K562 (cell line): Measurements from ENCODE around the gene CDK11B. TPM values are rescaled to one million over a fixed set of nuclear protein-coding genes. Genes with fewer than 3 reads are reported as not detected.

Experiments
- ATF3 ChIP-seq, 2 experiments: fragments of 450-650 bp in 1 of 2; sonication (generic) in 1 of 2; formaldehyde crosslinking in 1 of 2; IDR thresholded peaks in 1 of 2; conservative IDR thresholded peaks in 1 of 2; 2 replicates each; pipeline versions ENCODE4 v1.6.1 to v1.8.1; 2016 to 2023; ENCODE audit warnings: mild to moderate bottlenecking in 2 of 2, moderate library complexity in 2 of 2, inconsistent platforms in 1 of 2, missing genetic modification reagents in 1 of 2
- BRCA1 ChIP-seq, 2 experiments: fragments of 450-650 bp in 1 of 2; sonication (generic) in 1 of 2; formaldehyde crosslinking in 1 of 2; IDR thresholded peaks; 2 replicates each; pipeline versions ENCODE4 v1.5.0 to v1.6.1; 2017 to 2020; ENCODE audit warnings: mild to moderate bottlenecking in 1 of 2, missing genetic modification reagents in 1 of 2
- CREB3L1 ChIP-seq: fragments of 450-650 bp; IDR thresholded peaks from 2 replicates; pipeline ENCODE4 v1.6.1; 2014; ENCODE audit warnings: low read depth, mild to moderate bottlenecking, moderate library complexity, borderline replicate concordance
- DMBX1 ChIP-seq: fragments of 250-450 bp; sonication (Bioruptor Pico); IDR thresholded peaks from 2 replicates; pipeline ENCODE4 v1.8.0; 2022; ENCODE audit warnings: inconsistent platforms, mild to moderate bottlenecking, moderate library complexity, borderline replicate concordance
- ETS1 ChIP-seq: conservative IDR thresholded peaks from 2 replicates; pipeline ENCODE4 v1.6.1; 2011; ENCODE audit warnings: low read depth, mild to moderate bottlenecking, low read length; ENCODE audit not compliant: control insufficient read depth
- JUND ChIP-seq, 2 experiments: IDR thresholded peaks; 2 replicates in 1 of 2; 3 replicates in 1 of 2; pipeline ENCODE4 v1.6.1; 2011; ENCODE audit warnings: borderline replicate concordance in 2 of 2, low read depth in 2 of 2, low read length in 2 of 2, improper control_type of control experiment in 1 of 2, missing biosample characterization in 1 of 2, missing genetic modification characterization in 1 of 2, missing genetic modification reagents in 1 of 2
- L3MBTL2 ChIP-seq: fragments of 450-650 bp; IDR thresholded peaks from 2 replicates; pipeline ENCODE4 v1.6.1; 2016; ENCODE audit warnings: mild to moderate bottlenecking, moderate library complexity
- MTA1 ChIP-seq: fragments of 450-650 bp; IDR thresholded peaks from 2 replicates; pipeline ENCODE4 v1.6.1; 2017; ENCODE audit warnings: borderline replicate concordance
- RUNX1 ChIP-seq: sonication (generic); IDR thresholded peaks from 2 replicates; pipeline ENCODE4 v1.6.1; 2016; ENCODE audit warnings: antibody characterized with exemption, low read depth
- SIN3A ChIP-seq, 2 experiments: fragments of 150-350 bp in 1 of 2; IDR thresholded peaks; 2 replicates each; pipeline ENCODE4 v1.6.1; 2011 to 2016; ENCODE audit warnings: borderline replicate concordance in 2 of 2, low read depth in 2 of 2, low read length in 2 of 2, mild to moderate bottlenecking in 2 of 2, moderate library complexity in 2 of 2; ENCODE audit not compliant: control insufficient read depth in 1 of 2
- TAF15 ChIP-seq: fragments of 200-400 bp; formaldehyde crosslinking; IDR thresholded peaks from 2 replicates; pipeline ENCODE4 v1.6.1; 2017; ENCODE audit warnings: mild to moderate bottlenecking, low read depth, low read length, moderate library complexity
- TRIM25 ChIP-seq: fragments of 450-650 bp; IDR thresholded peaks from 2 replicates; pipeline ENCODE4 v1.7.0; 2016; ENCODE audit warnings: borderline replicate concordance
- ZBTB7A ChIP-seq: IDR thresholded peaks from 2 replicates; pipeline ENCODE4 v1.6.1; 2011; ENCODE audit warnings: low read depth, mild to moderate bottlenecking, low read length, moderate library complexity, borderline replicate concordance; ENCODE audit not compliant: control insufficient read depth
- ZNF583 ChIP-seq: fragments of 250-450 bp; sonication (Bioruptor Pico); IDR thresholded peaks from 2 replicates; pipeline ENCODE4 v1.4.0; 2020
- ZNF717 ChIP-seq: fragments of 250-450 bp; sonication (Bioruptor Pico); IDR thresholded peaks from 2 replicates; pipeline ENCODE4 v1.5.0; 2021
- polyA plus RNA-seq, 8 experiments: library from polyadenylated mRNA; depleted of rRNA in 4 of 8; stranded (reverse) in 5 of 8; unstranded in 3 of 8; fragments of >200 nt; fragmentation: Nextera tagmentation in 2 of 8; fragmentation: Illumina TruSeq in 1 of 8; extraction: Ambion mirVana in 2 of 8; extraction: Trizol in 1 of 8; gene quantifications; 2 replicates each; pipeline versions ENCODE4 v1.2.1 to v1.2.3, GENCODE V29; 2011 to 2014; ENCODE audit warnings: inconsistent platforms in 1 of 8, missing spikeins in 1 of 8
- total RNA-seq, 7 experiments: library from RNA; depleted of rRNA in 6 of 7; stranded (reverse); fragments of >200 nt in 6 of 7; fragmentation: Illumina TruSeq in 2 of 7; extraction: Trizol in 2 of 7; gene quantifications; 2 replicates each; pipeline versions ENCODE4 v1.2.1 to v1.2.3, GENCODE V29; 2011 to 2021; ENCODE audit warnings: low replicate concordance in 1 of 7
- TF ChIP-seq, protein P1 (sequence below): sonication (generic); IDR thresholded peaks from 2 replicates; pipeline ENCODE4 v1.6.1; 2016
- TF ChIP-seq, protein P2 (sequence below): fragments of 450-650 bp; IDR thresholded peaks from 2 replicates; pipeline ENCODE4 v1.6.1; 2016

CDK11B gene
- total and polyA plus RNA-seq, 9 of the 15 experiments (the other 6 are each of a cell fraction or from before 2014, with no cell fraction given) = 2.8 to 52.2 (median 19.5) TPM

DNA sequence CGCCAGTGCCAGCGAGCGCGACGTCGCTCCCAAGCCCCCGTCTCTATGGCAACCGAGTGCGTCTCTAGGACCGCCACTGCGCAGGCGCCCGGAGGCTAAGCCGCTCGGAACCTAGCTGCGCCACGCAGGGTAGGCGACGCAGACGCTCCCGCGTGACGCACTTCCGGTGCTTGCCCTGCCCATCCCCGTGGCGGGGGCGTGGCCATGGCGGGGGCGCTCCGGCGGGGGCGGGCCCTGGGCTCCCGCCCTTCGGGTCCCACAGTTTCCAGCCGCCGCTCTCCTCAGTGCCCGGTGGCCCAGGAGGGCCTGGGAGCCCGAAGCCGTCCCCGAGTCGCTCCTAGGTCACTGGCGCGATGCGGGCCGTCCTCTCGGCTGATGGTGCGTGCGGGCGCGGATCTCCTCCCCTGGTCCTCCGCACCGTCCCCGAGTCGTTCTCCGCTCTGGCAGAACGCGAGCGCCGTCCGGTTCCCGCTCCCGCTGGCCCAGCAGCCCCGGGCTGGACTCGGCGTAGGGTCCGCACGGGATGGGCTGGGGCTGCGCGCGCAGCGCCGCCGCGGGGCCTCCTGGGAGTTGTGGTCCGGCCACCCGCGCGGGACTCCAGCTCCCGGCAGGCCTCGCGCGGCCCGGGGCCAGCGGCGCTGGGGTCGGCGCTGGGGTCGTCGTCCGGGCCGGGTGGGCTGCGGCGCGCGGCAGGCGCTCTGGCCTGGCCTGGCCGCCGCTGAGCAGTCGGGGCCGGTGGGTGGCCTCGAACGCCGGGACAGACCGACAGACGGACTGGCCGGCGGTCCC is 43.4 kb downstream of the CDK11B start, which contains the start of gene MIB2 (continued):
- TF ChIP-seq, protein P1, sequence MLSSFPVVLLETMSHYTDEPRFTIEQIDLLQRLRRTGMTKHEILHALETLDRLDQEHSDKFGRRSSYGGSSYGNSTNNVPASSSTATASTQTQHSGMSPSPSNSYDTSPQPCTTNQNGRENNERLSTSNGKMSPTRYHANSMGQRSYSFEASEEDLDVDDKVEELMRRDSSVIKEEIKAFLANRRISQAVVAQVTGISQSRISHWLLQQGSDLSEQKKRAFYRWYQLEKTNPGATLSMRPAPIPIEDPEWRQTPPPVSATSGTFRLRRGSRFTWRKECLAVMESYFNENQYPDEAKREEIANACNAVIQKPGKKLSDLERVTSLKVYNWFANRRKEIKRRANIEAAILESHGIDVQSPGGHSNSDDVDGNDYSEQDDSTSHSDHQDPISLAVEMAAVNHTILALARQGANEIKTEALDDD = no peak
- TF ChIP-seq RUNX1 (peak; percentile 62; the same call in 1 of the 2 replicates), L3MBTL2 (peak; percentile 62), DMBX1 (no peak), ATF3 (IDR thresholded peaks at IDR 0.05) (no peak), ATF3 (CRISPR knock-in tag; conservative IDR thresholded peaks at IDR 0.05) (peak; percentile 55; the same call in 1 of the 2 replicates), SIN3A (IDR thresholded peaks at IDR 0.05; ENCODE audit: borderline replicate concordance in 2 of 2, control insufficient read depth in 1 of 2, low read depth in 2 of 2, low read length in 2 of 2) (peak; percentile 93 to 98; a peak in 3 of 4 replicates), MTA1 (peak; percentile 99), JUND (IDR thresholded peaks at IDR 0.05; ENCODE audit: borderline replicate concordance, low read depth, low read length) (peak; percentile 69), JUND (tag; IDR thresholded peaks at IDR 0.05; ENCODE audit: borderline replicate concordance, low read depth, low read length) (no peak; the same call in 2 of the 3 replicates), ZBTB7A (peak; percentile 95), ZNF583 (no peak), TRIM25 (no peak), CREB3L1 (peak; percentile 96), ETS1 (peak; percentile 87; the same call in 1 of the 2 replicates), TAF15 (no peak), BRCA1 (IDR thresholded peaks at IDR 0.05) (no peak), BRCA1 (CRISPR knock-in tag; IDR thresholded peaks at IDR 0.05) (0 out of 2 replicates have a peak, but pooled peaks have one; percentile 61), ZNF717 (CRISPR knock-in tag) (no peak)
- TF ChIP-seq, protein P2, sequence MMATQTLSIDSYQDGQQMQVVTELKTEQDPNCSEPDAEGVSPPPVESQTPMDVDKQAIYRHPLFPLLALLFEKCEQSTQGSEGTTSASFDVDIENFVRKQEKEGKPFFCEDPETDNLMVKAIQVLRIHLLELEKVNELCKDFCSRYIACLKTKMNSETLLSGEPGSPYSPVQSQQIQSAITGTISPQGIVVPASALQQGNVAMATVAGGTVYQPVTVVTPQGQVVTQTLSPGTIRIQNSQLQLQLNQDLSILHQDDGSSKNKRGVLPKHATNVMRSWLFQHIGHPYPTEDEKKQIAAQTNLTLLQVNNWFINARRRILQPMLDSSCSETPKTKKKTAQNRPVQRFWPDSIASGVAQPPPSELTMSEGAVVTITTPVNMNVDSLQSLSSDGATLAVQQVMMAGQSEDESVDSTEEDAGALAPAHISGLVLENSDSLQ = peak; percentile 49; the same call in 1 of the 2 replicates
